Keratinocyte (primary cell): ENCODE measurements around the gene TPM2. TPM values are rescaled to one million over a fixed set of nuclear protein-coding genes. Genes with fewer than 3 reads are reported as not detected.

Experiments
- DNase-seq: peaks from one replicate; pipeline ENCODE4 v3.0.0-alpha.2; 2011; ENCODE audit warnings: low read depth, missing footprints, low spot score
- FAIRE-seq: peaks from 2 replicates; lab custom pipeline; 2011; peaks lifted over from hg19 to GRCh38; lab: Jason Lieb, UNC
- H2AFZ ChIP-seq: 2 replicates; pipeline ENCODE4 v1.6.0; 2012; ENCODE audit warnings: low read length, control low read depth, inconsistent platforms; ENCODE audit not compliant: control insufficient read depth
- H3K27ac ChIP-seq: 2 replicates; pipeline ENCODE4 v1.5.1; 2011; ENCODE audit warnings: low read length; ENCODE audit not compliant: control insufficient read depth, insufficient read depth
- H3K27me3 ChIP-seq: 3 replicates; pipeline ENCODE4 v1.6.0; 2011; ENCODE audit warnings: low read length; ENCODE audit not compliant: control insufficient read depth, insufficient read depth; ENCODE audit errors: extremely low read depth
- H3K36me3 ChIP-seq, 2 experiments: 2 replicates in 1 of 2; 3 replicates in 1 of 2; pipeline ENCODE4 v1.5.1; 2011; ENCODE audit warnings: low read length in 2 of 2, mild to moderate bottlenecking in 1 of 2; ENCODE audit not compliant: control insufficient read depth in 2 of 2, insufficient read depth in 2 of 2; ENCODE audit errors: extremely low read depth in 1 of 2
- H3K4me1 ChIP-seq: 3 replicates; pipeline ENCODE4 v1.5.1; 2011; ENCODE audit warnings: low read length; ENCODE audit not compliant: control insufficient read depth, insufficient read depth; ENCODE audit errors: extremely low read depth
- H3K4me2 ChIP-seq: 3 replicates; pipeline ENCODE4 v1.6.0; 2011; ENCODE audit warnings: low read depth, low read length; ENCODE audit not compliant: control insufficient read depth, insufficient read depth; ENCODE audit errors: extremely low read depth
- H3K4me3 ChIP-seq, 3 experiments: fragments of 200-600 bp in 1 of 3; sonication (generic) in 1 of 3; 2 replicates in 2 of 3; 3 replicates in 1 of 3; pipeline ENCODE4 v1.5.1; 2011 to 2016; ENCODE audit warnings: low read length in 3 of 3, mild to moderate bottlenecking in 3 of 3, control low read depth in 2 of 3, inconsistent platforms in 1 of 3, low read depth in 1 of 3, mixed read lengths in 1 of 3, mixed run types in 1 of 3, moderate library complexity in 1 of 3; ENCODE audit not compliant: control insufficient read depth in 2 of 3, insufficient read depth in 2 of 3; ENCODE audit errors: extremely low read depth in 1 of 3
- H3K79me2 ChIP-seq: 2 replicates; pipeline ENCODE4 v1.6.0; 2012; ENCODE audit warnings: low read length; ENCODE audit not compliant: control insufficient read depth, insufficient read depth
- H3K9ac ChIP-seq: 3 replicates; pipeline ENCODE4 v1.6.0; 2011; ENCODE audit warnings: low read length; ENCODE audit not compliant: control insufficient read depth, insufficient read depth; ENCODE audit errors: extremely low read depth
- H3K9me1 ChIP-seq: 3 replicates; pipeline ENCODE4 v1.6.0; 2011; ENCODE audit warnings: low read length; ENCODE audit not compliant: control insufficient read depth, insufficient read depth; ENCODE audit errors: extremely low read depth
- H3K9me3 ChIP-seq: 2 replicates; pipeline ENCODE4 v1.5.1; 2012; ENCODE audit warnings: low read depth, low read length; ENCODE audit not compliant: control insufficient read depth
- H4K20me1 ChIP-seq: 3 replicates; pipeline ENCODE4 v1.6.0; 2011; ENCODE audit warnings: low read length; ENCODE audit not compliant: control insufficient read depth, insufficient read depth; ENCODE audit errors: extremely low read depth
- CTCF ChIP-seq, 3 experiments: IDR thresholded peaks in 1 of 3; conservative IDR thresholded peaks in 1 of 3; optimal IDR thresholded peaks in 1 of 3; 2 replicates in 2 of 3; 3 replicates in 1 of 3; pipeline versions ENCODE3 to v1.5.1; 2011; ENCODE audit warnings: low read length in 3 of 3, mild to moderate bottlenecking in 3 of 3, moderate library complexity in 2 of 3, control low read depth in 1 of 3, inconsistent platforms in 1 of 3; ENCODE audit not compliant: insufficient read depth in 2 of 3; ENCODE audit errors: extremely low read depth in 1 of 3
- EZH2 ChIP-seq: IDR thresholded peaks from one replicate; pipeline ENCODE4 v1.6.1; 2012; ENCODE audit warnings: inconsistent platforms, mild to moderate bottlenecking, low read length, moderate library complexity
- dilution Hi-C: fragments of 300-500 bp; cut with MboI; formaldehyde crosslinking; loops from one replicate; pipeline ENCODE4 v1.7.0; 2020; ENCODE audit warnings: low sequenced_read_pairs; ENCODE audit not compliant: extremely low pct_ligation_motif_present
- polyA plus RNA-seq, 5 experiments: library from polyadenylated mRNA; depleted of rRNA in 3 of 5; stranded (reverse) in 3 of 5; stranded (forward) in 1 of 5; unstranded in 1 of 5; fragments of >200 nt; gene quantifications; 1 replicate in 1 of 5; 2 replicates in 3 of 5; 3 replicates in 1 of 5; pipeline versions ENCODE4 v1.2.1 to v1.2.3, GENCODE V29; 2011 to 2012; ENCODE audit warnings: missing spikeins in 2 of 5, low read depth in 1 of 5, low replicate concordance in 1 of 5

TPM2 gene
- polyA plus RNA-seq, 1 donor (not counting 4 experiments of a cell fraction or from before 2014, with no cell fraction given): 53.1 TPM

GRCh38 chr9:35706951-35707350, 17.2 kb upstream of the TPM2 start:
- H3K4me3 ChIP-seq: no peak overlapping the region

GRCh38 chr9:35705836-35706430, 16.2 kb upstream of the TPM2 start:
- Histone ChIP-seq H3K4me3 (no peak overlapping the region), H3K27me3 (no peaks in the 10 kb centered on the region), H3K9ac (no peak overlapping the region), H3K4me1 (no peaks in the 10 kb centered on the region), H3K36me3 (peaks cover 57 to 76% of the 10 kb centered on the region in 2 experiments), H3K79me2 (no peaks in the 10 kb centered on the region), H4K20me1 (peaks cover 3% of the 10 kb centered on the region), H3K27ac (no peak overlapping the region), H3K4me2 (no peak overlapping the region), H3K9me1 (peaks cover 2% of the 10 kb centered on the region), H2AFZ (no peak overlapping the region), H3K9me3 (no peaks in the 10 kb centered on the region)
- FAIRE-seq: no peak
- no peak for TF ChIP-seq CTCF (optimal IDR thresholded peaks at IDR 0.05 in 1 of 3, IDR thresholded peaks at IDR 0.05 in 1 of 3, conservative IDR thresholded peaks at IDR 0.05 in 1 of 3; ENCODE audit: extremely low read depth in 1 of 3, insufficient read depth in 2 of 3, low read length in 3 of 3)
- TF ChIP-seq EZH2: no peak
- no peak for DNase-seq
- dilution Hi-C loops: no loop called here

More at GRCh38 chr9:35706951-35707350, 17.2 kb upstream of the TPM2 start:
- Histone ChIP-seq H3K9me1 (peaks cover 2% of the 10 kb centered on the region), H3K9ac (no peak overlapping the region), H3K79me2 (no peaks in the 10 kb centered on the region), H3K4me1 (no peaks in the 10 kb centered on the region), H3K27me3 (no peaks in the 10 kb centered on the region), H3K9me3 (no peaks in the 10 kb centered on the region), H2AFZ (no peak overlapping the region), H3K36me3 (peaks cover 62 to 79% of the 10 kb centered on the region in 2 experiments), H3K27ac (no peak overlapping the region), H4K20me1 (peaks cover 3% of the 10 kb centered on the region), H3K4me2 (no peak overlapping the region)
- TF ChIP-seq EZH2: no peak
- no peak for TF ChIP-seq CTCF (optimal IDR thresholded peaks at IDR 0.05 in 1 of 3, IDR thresholded peaks at IDR 0.05 in 1 of 3, conservative IDR thresholded peaks at IDR 0.05 in 1 of 3; ENCODE audit: extremely low read depth in 1 of 3, insufficient read depth in 2 of 3, low read length in 3 of 3)
- DNase-seq: no peak
- dilution Hi-C loops: no loop called here
- FAIRE-seq: no peak
